Stomach smooth muscle (tissue), 2 donors: Measurements from ENCODE around the gene NDUFA13.

Experiments used
- H3K27ac ChIP-seq: one replicate; pipeline ENCODE4 v1.7.0; 2013; ENCODE audit warnings: mild to moderate bottlenecking, low read length, inconsistent platforms
- H3K27me3 ChIP-seq, 2 donors: one replicate each; pipeline ENCODE4 v1.7.0; 2013; ENCODE audit warnings: low read length in 2 of 2; ENCODE audit not compliant: insufficient read depth in 2 of 2, control insufficient read depth in 1 of 2
- H3K36me3 ChIP-seq, 2 donors: one replicate each; pipeline ENCODE4 v1.7.0; 2013; ENCODE audit warnings: low read length in 2 of 2; ENCODE audit not compliant: control insufficient read depth in 2 of 2, insufficient read depth in 2 of 2
- H3K4me1 ChIP-seq: one replicate; pipeline ENCODE4 v1.7.0; 2013; ENCODE audit warnings: low read length; ENCODE audit not compliant: control insufficient read depth, insufficient read depth
- H3K4me3 ChIP-seq, 2 donors: one replicate each; pipeline ENCODE4 v1.7.0; 2013; ENCODE audit warnings: low read length in 2 of 2
- H3K9ac ChIP-seq, 2 donors: one replicate each; pipeline ENCODE4 v1.7.0; 2013; ENCODE audit warnings: low read length in 2 of 2, mild to moderate bottlenecking in 1 of 2
- H3K9me3 ChIP-seq, 2 donors: one replicate each; pipeline ENCODE4 v1.7.0; 2013; ENCODE audit warnings: low read length in 2 of 2; ENCODE audit not compliant: control insufficient read depth in 2 of 2
- donor health status: healthy.
- donor health status: Pancreatic carcinoma.

NDUFA13 gene

GRCh38 chr19:19537075-19538048, 21.3 kb downstream of the NDUFA13 start:
- no peak overlapping the region for H3K27ac ChIP-seq
- no peaks in the 10 kb centered on the region for H3K36me3 ChIP-seq
- H3K9ac ChIP-seq = no peak overlapping the region
- H3K27me3 ChIP-seq = peaks cover 32 to 47% of the 10 kb centered on the region in 2 donors
- no peaks in the 10 kb centered on the region for H3K9me3 ChIP-seq
- H3K4me3 ChIP-seq = peak overlapping the region in 1 of 2 donors; percentile 52
- peaks cover 35% of the 10 kb centered on the region for H3K4me1 ChIP-seq

GRCh38 chr19:19538061-19538784, 22.2 kb downstream of the NDUFA13 start, which contains the start of gene CILP2:
Gene CILP2, plus strand, starts transcription at chr19:19538265. Its CDS starts 85 bp downstream, at chr19:19538350.
- Histone ChIP-seq H3K27ac (no peak within 1 kb of the TSS), H3K9me3 (no peaks in the 10 kb centered on the region), H3K4me3 (peak within 1 kb of the TSS in 1 of 2 donors; percentile 52), H3K4me1 (peaks cover 31% of the 10 kb centered on the region), H3K27me3 (peaks cover 37 to 55% of the 10 kb centered on the region in 2 donors), H3K36me3 (no peaks in the 10 kb centered on the region), H3K9ac (no peak within 1 kb of the TSS)

GRCh38 chr19:19538785-19539166, 22.8 kb downstream of the NDUFA13 start:
- H3K4me3 ChIP-seq = peak overlapping the region in 1 of 2 donors; percentile 52
- no peaks in the 10 kb centered on the region for H3K9me3 ChIP-seq
- H3K36me3 ChIP-seq = no peaks in the 10 kb centered on the region
- peaks cover 31% of the 10 kb centered on the region for H3K4me1 ChIP-seq
- H3K9ac ChIP-seq = no peak overlapping the region
- no peak overlapping the region for H3K27ac ChIP-seq
- peaks cover 41 to 61% of the 10 kb centered on the region in 2 donors for H3K27me3 ChIP-seq

- Histone ChIP-seq H3K9me3 (no peaks in the 10 kb centered on the region), H3K4me1 (peaks cover 31% of the 10 kb centered on the region), H3K4me3 (no peak overlapping the region), H3K36me3 (no peaks in the 10 kb centered on the region), H3K9ac (no peak overlapping the region), H3K27ac (no peak overlapping the region), H3K27me3 (peaks cover 44 to 62% of the 10 kb centered on the region in 2 donors)
Measured at GRCh38 chr19:19539698-19540063, 23.7 kb downstream of the NDUFA13 start.

- Histone ChIP-seq H3K9ac (no peak overlapping the region), H3K4me3 (no peak overlapping the region), H3K36me3 (no peaks in the 10 kb centered on the region), H3K27me3 (peaks cover 44 to 62% of the 10 kb centered on the region in 2 donors), H3K9me3 (no peaks in the 10 kb centered on the region), H3K27ac (no peak overlapping the region), H3K4me1 (peaks cover 31% of the 10 kb centered on the region)
Measured at GRCh38 chr19:19540064-19540714, 24.2 kb downstream of the NDUFA13 start.

- Histone ChIP-seq H3K9ac (no peak overlapping the region), H3K27me3 (peaks cover 44 to 65% of the 10 kb centered on the region in 2 donors)
Measured at GRCh38 chr19:19540715-19541515, 24.9 kb downstream of the NDUFA13 start.

GRCh38 chr19:19541616-19542015, 25.6 kb downstream of the NDUFA13 start:
- Histone ChIP-seq H3K27me3 (peaks cover 46 to 65% of the 10 kb centered on the region in 2 donors), H3K4me1 (peaks cover 31% of the 10 kb centered on the region), H3K9me3 (no peaks in the 10 kb centered on the region), H3K4me3 (no peak overlapping the region), H3K27ac (no peak overlapping the region), H3K9ac (no peak overlapping the region), H3K36me3 (no peaks in the 10 kb centered on the region)

More at GRCh38 chr19:19540715-19541515, 24.9 kb downstream of the NDUFA13 start:
- peak overlapping the region in 1 of 2 donors; percentile 29 for H3K4me3 ChIP-seq
- no peak overlapping the region for H3K27ac ChIP-seq
- H3K4me1 ChIP-seq = peaks cover 31% of the 10 kb centered on the region
- no peaks in the 10 kb centered on the region for H3K9me3 ChIP-seq
- H3K36me3 ChIP-seq = no peaks in the 10 kb centered on the region

- no peak overlapping the region for H3K27ac ChIP-seq
- peaks cover 28% of the 10 kb centered on the region for H3K4me1 ChIP-seq
- H3K36me3 ChIP-seq = no peaks in the 10 kb centered on the region
- no peak overlapping the region for H3K9ac ChIP-seq
- H3K27me3 ChIP-seq = peaks cover 51 to 68% of the 10 kb centered on the region in 2 donors
- no peaks in the 10 kb centered on the region for H3K9me3 ChIP-seq
- no peak overlapping the region for H3K4me3 ChIP-seq
Measured at GRCh38 chr19:19542507-19542906, 26.5 kb downstream of the NDUFA13 start.

- H3K9ac ChIP-seq = no peak overlapping the region
- no peak overlapping the region for H3K4me3 ChIP-seq
- H3K9me3 ChIP-seq = no peaks in the 10 kb centered on the region
- peaks cover 47 to 63% of the 10 kb centered on the region in 2 donors for H3K27me3 ChIP-seq
- H3K4me1 ChIP-seq = peaks cover 23% of the 10 kb centered on the region
- H3K27ac ChIP-seq = no peak overlapping the region
- no peaks in the 10 kb centered on the region for H3K36me3 ChIP-seq
Measured at GRCh38 chr19:19543101-19543500, 27.1 kb downstream of the NDUFA13 start.

GRCh38 chr19:19543640-19544039, 27.6 kb downstream of the NDUFA13 start:
- no peak overlapping the region for H3K4me3 ChIP-seq
- no peaks in the 10 kb centered on the region for H3K9me3 ChIP-seq
- H3K9ac ChIP-seq = no peak overlapping the region
- H3K27me3 ChIP-seq = peaks cover 43 to 57% of the 10 kb centered on the region in 2 donors
- no peaks in the 10 kb centered on the region for H3K36me3 ChIP-seq
- H3K4me1 ChIP-seq = peaks cover 18% of the 10 kb centered on the region
- no peak overlapping the region for H3K27ac ChIP-seq
